Activated CD4-positive, alpha-beta memory T cell treated with anti-CD3 and anti-CD28 coated beads for 36 hours (primary cell): Measurements from ENCODE around the gene DACH2. TPM values are rescaled to one million over a fixed set of nuclear protein-coding genes. Genes with fewer than 3 reads are reported as not detected.
"Not testable (repeated sequence)": the region's sequence is repeated elsewhere in the genome, so short reads cannot be mapped to it uniquely, and the experiment has no call there.

Experiments used
- CTCF ChIA-PET: fragments of 350-600 bp; sonication (Branson Sonifier 250); formaldehyde crosslinking; loops from one replicate; lab custom pipeline; 2021; ENCODE audit warnings: antibody characterized with exemption, inconsistent platforms; lab: Charles Lee
- POLR2A ChIA-PET: fragments of 350-600 bp; sonication (Branson Sonifier 250); formaldehyde crosslinking; loops from one replicate; lab custom pipeline; 2021; ENCODE audit warnings: antibody characterized with exemption; lab: Charles Lee
- DNase-seq: peaks from one replicate; pipeline ENCODE4 v3.0.0-alpha.2; 2020
- H3K27ac Mint-ChIP-seq: one replicate; pipeline ENCODE4 v1.8.0; 2021; ENCODE audit warnings: mixed read lengths
- H3K27me3 Mint-ChIP-seq: one replicate; pipeline ENCODE4 v1.8.0; 2021; ENCODE audit warnings: mixed read lengths
- H3K36me3 Mint-ChIP-seq: one replicate; pipeline ENCODE4 v1.8.0; 2021; ENCODE audit warnings: mixed read lengths
- H3K4me1 Mint-ChIP-seq: one replicate; pipeline ENCODE4 v1.8.0; 2021; ENCODE audit warnings: low read depth, mixed read lengths
- H3K4me3 Mint-ChIP-seq: one replicate; pipeline ENCODE4 v1.8.0; 2021; ENCODE audit warnings: mild to moderate bottlenecking, mixed read lengths
- H3K9me3 Mint-ChIP-seq: one replicate; pipeline ENCODE4 v1.8.0; 2021; ENCODE audit warnings: mixed read lengths
- intact Hi-C: fragments of 100-400 bp; cut with micrococcal nuclease; formaldehyde crosslinking; loops from one replicate; pipeline ENCODE4 v1.15.1; 2023
- total RNA-seq, 2 experiments: library from RNA; stranded (reverse); gene quantifications; one replicate each; pipeline ENCODE4 v1.2.3, GENCODE V29; 2021

DACH2 gene
- total RNA-seq, 2 experiments from 2014 or later: not detected

DNA sequence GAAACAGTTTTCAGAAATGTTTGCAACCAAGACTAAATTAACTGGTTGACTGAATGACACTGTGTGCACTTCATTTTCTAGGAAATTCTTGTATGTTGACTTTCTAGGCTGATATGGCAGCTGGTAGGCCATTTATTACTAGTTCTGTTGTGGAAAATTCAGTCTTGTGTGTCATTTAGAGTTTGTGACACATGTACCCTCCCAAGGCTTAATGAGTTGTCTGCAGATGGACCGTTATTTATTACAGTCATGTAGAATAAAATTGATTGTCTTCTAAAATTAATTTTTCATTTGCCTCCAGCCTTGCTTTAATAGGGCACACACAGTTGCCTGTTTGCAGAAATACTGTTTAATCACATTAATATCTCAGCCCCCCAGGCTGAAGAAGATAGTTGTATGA, 30.7 kb downstream of the DACH2 start:
- Mint-ChIP-seq H3K27ac (no peak overlapping the region), H3K9me3 (no peaks in the 10 kb centered on the region)
- POLR2A ChIA-PET: no interaction called here

DNA sequence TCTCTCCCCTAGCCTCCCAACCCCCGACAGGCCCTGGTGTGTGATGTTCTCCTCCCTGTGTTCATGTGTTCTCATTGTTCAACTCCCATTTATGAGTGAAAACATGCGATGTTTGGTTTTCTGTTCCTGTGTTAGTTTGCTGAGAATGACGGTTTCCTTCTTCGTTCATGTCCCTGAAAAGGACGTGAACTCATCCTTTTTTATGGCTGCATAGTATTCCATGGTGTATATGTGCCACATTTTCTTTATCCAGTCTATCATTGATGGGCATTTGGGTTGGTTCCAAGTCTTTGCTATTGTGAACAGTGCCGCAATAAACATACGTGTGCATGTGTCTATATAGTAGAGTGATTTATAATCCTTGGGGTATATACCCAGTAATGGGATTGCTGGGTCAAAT, 33.1 kb downstream of the DACH2 start:
- H3K27ac Mint-ChIP-seq, H3K9me3 Mint-ChIP-seq, intact Hi-C loops, POLR2A ChIA-PET, H3K27me3 Mint-ChIP-seq, CTCF ChIA-PET, H3K36me3 Mint-ChIP-seq, H3K4me1 Mint-ChIP-seq, H3K4me3 Mint-ChIP-seq, DNase-seq: not testable (repeated sequence)

More for the DNA sequence above, 30.7 kb downstream of the DACH2 start:
- H3K4me3 Mint-ChIP-seq: no peak overlapping the region
- H3K36me3 Mint-ChIP-seq: no peaks in the 10 kb centered on the region
- CTCF ChIA-PET: no interaction called here
- no peaks in the 10 kb centered on the region for H3K4me1 Mint-ChIP-seq
- DNase-seq: no peak
- intact Hi-C loops: no loop called here
- H3K27me3 Mint-ChIP-seq: no peaks in the 10 kb centered on the region

DNA sequence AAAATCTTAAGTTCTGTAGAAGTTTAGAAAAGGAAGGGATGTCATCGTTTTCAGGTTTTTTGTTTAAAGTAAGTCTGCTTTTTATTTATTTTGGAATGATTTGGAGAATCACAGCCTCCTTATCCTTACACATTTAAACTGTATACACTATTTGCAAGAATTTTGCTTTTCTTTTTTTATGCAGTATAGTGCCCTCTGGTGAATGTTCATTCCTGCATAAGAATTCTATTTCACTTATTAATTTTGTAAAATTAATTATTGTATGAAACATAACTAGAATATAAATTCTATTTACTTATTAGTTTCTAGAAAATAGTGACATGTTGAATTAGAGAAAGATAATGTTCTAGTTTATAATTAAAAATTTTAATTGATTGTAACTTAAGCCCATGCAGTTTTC, 44.6 kb downstream of the DACH2 start:
- ChIA-PET POLR2A (no interaction called here), CTCF (no interaction called here)
- peaks cover 2% of the 10 kb centered on the region for H3K9me3 Mint-ChIP-seq
- intact Hi-C loops: no loop called here
- no peaks in the 10 kb centered on the region for H3K36me3 Mint-ChIP-seq
- no peak overlapping the region for H3K27ac Mint-ChIP-seq
- H3K4me3 Mint-ChIP-seq: no peak overlapping the region
- H3K4me1 Mint-ChIP-seq: no peaks in the 10 kb centered on the region
- no peaks in the 10 kb centered on the region for H3K27me3 Mint-ChIP-seq
- no peak for DNase-seq

DNA sequence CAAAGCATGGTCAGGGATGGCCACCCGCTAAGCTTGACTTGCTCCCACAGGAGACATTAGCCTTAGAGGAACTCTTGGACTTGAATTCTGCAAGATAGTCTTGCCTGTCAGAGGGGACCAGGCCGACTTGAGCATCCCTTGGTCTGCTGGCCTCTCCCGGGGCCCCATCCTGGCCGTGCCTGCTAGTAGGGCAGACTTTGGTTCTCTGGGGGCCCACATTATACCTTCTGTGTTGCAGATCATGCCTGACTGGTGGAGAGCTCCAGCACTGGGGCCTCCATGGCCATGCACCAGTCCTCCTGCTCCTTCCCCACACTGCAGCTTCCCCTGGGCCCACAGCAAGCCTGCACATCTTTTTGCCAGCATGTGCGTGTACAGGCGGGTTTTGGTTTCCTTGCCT, 46.5 kb downstream of the DACH2 start:
- intact Hi-C loops: no loop called here
- no peak overlapping the region for H3K4me3 Mint-ChIP-seq
- no peaks in the 10 kb centered on the region for H3K36me3 Mint-ChIP-seq
- peaks cover 2% of the 10 kb centered on the region for H3K9me3 Mint-ChIP-seq
- no peaks in the 10 kb centered on the region for H3K27me3 Mint-ChIP-seq
- H3K27ac Mint-ChIP-seq: no peak overlapping the region
- H3K4me1 Mint-ChIP-seq: no peaks in the 10 kb centered on the region
- DNase-seq: no peak
- ChIA-PET POLR2A (no interaction called here), CTCF (no interaction called here)

DNA sequence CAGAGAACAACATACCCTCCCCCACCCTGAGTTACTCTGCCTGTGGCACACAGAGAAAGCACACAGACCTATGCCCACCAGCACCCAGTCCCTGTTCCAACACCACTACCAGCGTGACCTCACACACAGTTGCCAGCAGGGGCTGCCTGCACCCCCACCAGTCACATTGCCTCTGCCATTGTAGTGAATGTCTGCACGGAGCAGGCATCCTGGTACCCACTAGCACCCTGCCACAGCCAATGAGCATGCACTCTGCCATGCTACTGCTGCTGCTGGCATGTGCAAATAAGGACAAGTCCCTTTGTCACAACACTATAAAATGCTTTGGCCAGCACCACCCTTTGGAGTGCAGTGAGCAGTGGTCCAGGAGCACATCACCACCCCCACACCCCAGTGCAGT, 47.1 kb downstream of the DACH2 start:
- ChIA-PET CTCF (no interaction called here), POLR2A (no interaction called here)
- Mint-ChIP-seq H3K27ac (no peak overlapping the region), H3K4me1 (no peaks in the 10 kb centered on the region), H3K4me3 (no peak overlapping the region), H3K27me3 (no peaks in the 10 kb centered on the region), H3K9me3 (peaks cover 2% of the 10 kb centered on the region), H3K36me3 (no peaks in the 10 kb centered on the region)
- intact Hi-C loops: no loop called here
- DNase-seq: no peak

DNA sequence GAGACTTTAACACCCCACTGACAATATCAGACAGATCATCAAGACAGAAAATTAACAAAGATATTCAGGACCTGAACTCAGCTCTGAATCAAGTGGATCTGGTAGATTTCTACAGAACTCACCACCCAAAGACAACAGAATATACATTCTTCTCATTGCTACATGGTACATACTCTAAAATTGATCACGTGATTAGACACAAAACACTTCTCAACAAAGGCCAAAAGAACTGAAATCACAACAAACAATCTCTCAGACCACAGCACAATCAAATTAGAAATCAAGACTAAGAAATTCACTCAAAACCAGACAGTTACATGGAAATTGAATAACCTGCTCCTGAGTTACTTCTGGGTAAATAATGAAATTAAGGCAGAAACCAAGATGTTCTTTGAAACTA, 49.6 kb downstream of the DACH2 start:
- ChIA-PET CTCF (no interaction called here), POLR2A (no interaction called here)
- Mint-ChIP-seq H3K36me3 (no peaks in the 10 kb centered on the region), H3K4me1 (no peaks in the 10 kb centered on the region), H3K9me3 (peaks cover 2% of the 10 kb centered on the region), H3K27ac (no peak overlapping the region), H3K4me3 (no peak overlapping the region), H3K27me3 (no peaks in the 10 kb centered on the region)
- DNase-seq: no peak
- intact Hi-C loops: no loop called here

DNA sequence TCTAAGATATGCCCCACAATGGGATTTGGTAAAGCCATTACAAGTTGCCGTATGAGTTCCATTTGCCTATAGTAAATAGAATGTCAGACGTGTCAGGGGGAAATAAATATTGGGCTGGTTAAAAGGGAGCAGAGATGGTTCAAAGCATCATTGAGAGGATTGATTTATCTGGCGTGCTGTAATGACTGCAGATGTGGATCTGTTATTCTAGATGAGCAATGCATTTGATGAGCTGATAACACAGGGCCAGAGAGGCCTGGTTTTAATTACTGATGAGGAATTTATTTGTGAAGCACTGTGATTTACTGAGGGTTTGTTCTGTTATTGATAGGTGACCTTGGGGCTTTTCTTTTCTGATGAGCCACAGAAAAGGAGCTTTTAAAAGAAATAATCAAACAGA, 62.5 kb downstream of the DACH2 start:
- ChIA-PET POLR2A (no interaction called here), CTCF (no interaction called here)
- intact Hi-C loops: no loop called here
- no peaks in the 10 kb centered on the region for H3K36me3 Mint-ChIP-seq
- no peaks in the 10 kb centered on the region for H3K27me3 Mint-ChIP-seq
- H3K4me3 Mint-ChIP-seq: no peak overlapping the region
- no peak overlapping the region for H3K27ac Mint-ChIP-seq
- H3K4me1 Mint-ChIP-seq: no peaks in the 10 kb centered on the region
- H3K9me3 Mint-ChIP-seq: no peaks in the 10 kb centered on the region
- no peak for DNase-seq

DNA sequence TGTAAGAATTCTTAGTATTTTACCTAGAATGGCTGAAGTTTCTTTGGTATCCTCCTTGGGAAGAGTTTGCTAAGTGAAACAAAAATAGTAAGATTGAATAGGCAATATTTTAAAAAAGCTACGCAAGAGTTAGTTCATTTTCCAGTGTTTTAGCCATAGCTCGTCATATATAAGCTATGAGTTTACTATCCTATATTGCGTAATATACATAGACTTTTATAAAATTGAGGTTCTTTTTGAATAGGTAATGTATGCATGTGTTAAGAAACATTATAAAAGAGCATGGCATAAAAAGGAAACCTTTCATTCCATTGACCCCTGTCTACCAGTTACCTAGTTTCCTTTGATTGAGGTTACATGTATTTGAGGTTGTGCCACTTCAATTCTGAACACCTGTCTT, 67.0 kb downstream of the DACH2 start:
- intact Hi-C loops: no loop called here
- no peak for DNase-seq
- no peaks in the 10 kb centered on the region for H3K4me1 Mint-ChIP-seq
- no peaks in the 10 kb centered on the region for H3K27me3 Mint-ChIP-seq
- POLR2A ChIA-PET: no interaction called here
- CTCF ChIA-PET: no interaction called here
- no peak overlapping the region for H3K4me3 Mint-ChIP-seq
- H3K9me3 Mint-ChIP-seq: no peaks in the 10 kb centered on the region
- H3K36me3 Mint-ChIP-seq: no peaks in the 10 kb centered on the region
- no peak overlapping the region for H3K27ac Mint-ChIP-seq

DNA sequence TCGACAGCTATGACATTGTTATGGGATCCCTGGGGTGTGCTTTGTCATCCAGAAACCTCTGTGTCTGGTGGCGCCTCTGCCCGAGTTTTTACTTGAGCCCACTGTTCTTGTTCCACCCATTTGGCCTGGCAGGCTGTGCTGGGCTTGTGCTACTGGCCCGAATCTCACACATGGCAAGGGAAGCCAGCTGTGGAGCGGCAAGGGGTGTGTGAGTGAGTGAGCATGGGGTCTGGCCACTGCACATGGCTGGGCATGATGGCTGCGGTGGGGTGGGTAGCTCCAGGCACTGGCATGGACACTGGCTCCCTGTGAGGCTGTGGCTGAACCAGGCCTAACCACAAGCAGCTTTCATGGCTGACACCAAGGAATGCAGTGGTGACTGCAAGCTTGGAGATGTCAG, 89.2 kb downstream of the DACH2 start:
- Mint-ChIP-seq H3K27me3 (no peaks in the 10 kb centered on the region), H3K27ac (no peak overlapping the region), H3K9me3 (peaks cover 9% of the 10 kb centered on the region), H3K4me1 (no peaks in the 10 kb centered on the region), H3K4me3 (no peak overlapping the region), H3K36me3 (no peaks in the 10 kb centered on the region)
- ChIA-PET POLR2A (no interaction called here), CTCF (no interaction called here)
- intact Hi-C loops: no loop called here
- DNase-seq: no peak

DNA sequence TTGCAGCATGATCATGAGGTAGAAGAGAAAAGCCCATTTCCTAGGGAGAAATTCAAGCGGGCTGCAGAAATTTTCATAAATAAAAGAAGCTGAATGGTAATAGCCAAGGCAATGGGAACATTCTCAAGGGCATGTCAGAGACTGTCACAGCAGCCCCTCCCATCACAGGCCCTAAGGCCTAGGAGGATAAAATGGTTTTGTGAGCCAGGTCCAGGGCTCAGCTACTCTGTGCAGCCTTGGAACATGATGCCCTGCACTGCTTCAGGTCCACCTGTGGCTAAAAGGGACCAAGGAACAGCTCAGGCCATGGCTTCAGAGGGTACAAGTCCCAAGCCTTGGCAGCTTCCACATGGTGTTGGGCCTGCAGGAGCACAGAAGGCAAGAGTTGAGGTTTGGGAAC, 93.3 kb downstream of the DACH2 start:
- Mint-ChIP-seq H3K4me1 (no peaks in the 10 kb centered on the region), H3K4me3 (no peak overlapping the region), H3K27ac (no peak overlapping the region), H3K27me3 (no peaks in the 10 kb centered on the region), H3K36me3 (no peaks in the 10 kb centered on the region), H3K9me3 (peaks cover 8% of the 10 kb centered on the region)
- POLR2A ChIA-PET: no interaction called here
- CTCF ChIA-PET: no interaction called here
- intact Hi-C loops: no loop called here
- DNase-seq: no peak

DNA sequence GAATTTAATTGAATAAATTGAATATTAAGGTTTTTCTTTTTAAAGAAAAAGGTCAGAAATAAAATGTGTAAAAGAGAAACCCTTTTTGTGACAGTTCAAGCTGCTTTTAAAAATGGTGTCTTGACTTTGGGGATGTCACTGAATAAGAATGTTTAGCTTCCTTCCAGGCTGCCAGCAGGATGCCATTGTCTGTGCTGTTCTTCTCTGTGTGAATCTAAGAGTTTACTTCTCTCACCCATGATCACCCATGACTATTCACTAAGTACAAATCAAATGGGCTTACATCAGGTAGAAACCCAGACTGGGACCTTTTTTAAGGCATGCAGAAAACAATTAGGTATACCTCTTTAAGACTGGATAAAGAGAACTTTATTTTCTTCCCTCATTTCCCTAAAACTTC, 115.3 kb downstream of the DACH2 start:
- POLR2A ChIA-PET: no interaction called here
- intact Hi-C loops: no loop called here

DNA sequence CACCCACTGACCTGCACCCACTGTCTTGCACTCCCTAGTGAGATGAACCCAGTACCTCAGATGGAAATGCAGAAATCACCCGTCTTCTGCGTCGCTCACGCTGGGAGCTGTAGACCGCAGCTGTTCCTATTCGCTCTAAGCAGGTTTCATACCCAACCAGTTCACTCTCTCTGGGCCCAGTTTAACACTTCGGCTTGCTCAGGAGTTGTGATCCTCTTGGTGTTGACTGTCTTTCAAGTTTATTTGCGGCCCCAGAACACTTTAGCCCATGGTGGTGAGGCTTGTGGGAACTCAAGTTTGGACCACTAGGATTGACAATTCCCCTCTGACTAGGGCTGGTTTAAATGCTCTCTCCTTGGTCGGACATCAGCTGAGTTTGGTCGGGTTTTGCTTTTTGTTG, 147.0 kb downstream of the DACH2 start:
- H3K36me3 Mint-ChIP-seq: no peaks in the 10 kb centered on the region
- no peaks in the 10 kb centered on the region for H3K9me3 Mint-ChIP-seq
- ChIA-PET CTCF (no interaction called here), POLR2A (no interaction called here)
- no peak overlapping the region for H3K27ac Mint-ChIP-seq
- intact Hi-C loops: no loop called here
- H3K27me3 Mint-ChIP-seq: no peaks in the 10 kb centered on the region
- H3K4me1 Mint-ChIP-seq: no peaks in the 10 kb centered on the region
- DNase-seq: no peak
- no peak overlapping the region for H3K4me3 Mint-ChIP-seq

More for the DNA sequence above, 115.3 kb downstream of the DACH2 start:
- H3K27ac Mint-ChIP-seq: no peak overlapping the region
- no peak overlapping the region for H3K4me3 Mint-ChIP-seq
- no peaks in the 10 kb centered on the region for H3K9me3 Mint-ChIP-seq
- no peak for DNase-seq
- CTCF ChIA-PET: no interaction called here
- no peaks in the 10 kb centered on the region for H3K36me3 Mint-ChIP-seq
- H3K27me3 Mint-ChIP-seq: no peaks in the 10 kb centered on the region
- no peaks in the 10 kb centered on the region for H3K4me1 Mint-ChIP-seq

DNA sequence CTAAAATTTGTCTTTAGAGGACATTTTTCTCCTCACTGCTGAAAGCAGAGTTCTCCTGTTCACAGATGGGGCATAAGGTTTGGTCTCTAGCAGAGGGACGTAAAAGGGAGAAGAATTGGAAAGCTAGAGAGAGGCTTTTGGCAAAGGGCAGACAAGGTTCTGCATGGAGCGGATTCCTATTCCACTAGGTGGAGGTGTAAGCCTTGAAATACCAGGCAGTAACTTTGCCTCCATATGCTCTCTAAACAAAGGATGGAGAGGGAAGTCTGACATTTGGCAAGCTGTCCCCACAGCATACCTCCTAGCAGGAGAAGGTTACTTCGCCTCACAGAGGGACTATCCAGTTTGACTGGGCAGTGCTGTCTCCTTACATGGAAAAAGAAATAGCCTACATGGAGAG, 174.7 kb downstream of the DACH2 start:
- CTCF ChIA-PET: no interaction called here
- Mint-ChIP-seq H3K27ac (no peak overlapping the region), H3K9me3 (peaks cover 23% of the 10 kb centered on the region), H3K4me1 (no peaks in the 10 kb centered on the region), H3K36me3 (no peaks in the 10 kb centered on the region), H3K4me3 (no peak overlapping the region), H3K27me3 (no peaks in the 10 kb centered on the region)
- POLR2A ChIA-PET: no interaction called here
- no peak for DNase-seq
- intact Hi-C loops: no loop called here

DNA sequence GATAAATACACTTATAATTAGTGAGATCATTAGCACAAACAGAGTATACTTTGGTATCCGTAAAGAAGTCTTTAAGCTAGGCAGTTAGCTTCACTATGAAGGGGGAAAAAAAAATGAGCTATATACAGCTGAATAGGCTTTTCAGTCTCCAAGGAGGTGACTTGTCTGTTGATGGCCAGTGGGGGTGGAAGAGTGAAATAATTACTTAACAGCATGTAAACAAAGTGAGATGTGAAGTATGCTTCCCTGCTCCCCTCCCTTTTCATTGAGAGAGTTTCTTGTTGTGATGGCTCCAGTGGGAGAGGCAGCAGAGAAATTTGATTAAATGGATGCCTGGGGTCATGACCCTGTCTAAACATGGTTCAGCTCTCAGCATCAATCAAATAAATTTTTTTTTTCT, 180.9 kb downstream of the DACH2 start:
- ChIA-PET POLR2A (no interaction called here), CTCF (no interaction called here)
- no peak overlapping the region for H3K4me3 Mint-ChIP-seq
- no peaks in the 10 kb centered on the region for H3K4me1 Mint-ChIP-seq
- no peaks in the 10 kb centered on the region for H3K27me3 Mint-ChIP-seq
- H3K36me3 Mint-ChIP-seq: no peaks in the 10 kb centered on the region
- H3K27ac Mint-ChIP-seq: no peak overlapping the region
- H3K9me3 Mint-ChIP-seq: no peaks in the 10 kb centered on the region
- intact Hi-C loops: no loop called here
- no peak for DNase-seq
